Testis (tissue), 2 donors: ENCODE measurements around the gene EFNA5.

Experiments
- CTCF ChIP-seq, 3 experiments: fragments of 450-650 bp in 2 of 3; fragments of 200-600 bp in 1 of 3; sonication (generic) in 1 of 3; IDR thresholded peaks; one replicate each; pipeline ENCODE4 v1.5.1; 2016 to 2019; ENCODE audit warnings: antibody characterized with exemption in 3 of 3, mild to moderate bottlenecking in 2 of 3, moderate library complexity in 1 of 3
- POLR2A ChIP-seq: fragments of 450-650 bp; IDR thresholded peaks from one replicate; pipeline ENCODE4 v1.6.1; 2017; ENCODE audit warnings: antibody characterized with exemption, mild to moderate bottlenecking, moderate library complexity

GRCh38 chr5:107546719-107547118 lies 124.0 kb downstream of the EFNA5 start:
- TF ChIP-seq POLR2A (no peak), CTCF (IDR thresholded peaks at IDR 0.05) (no peak)
